ENCODE measurements around the gene OXTR. TPM values are rescaled to one million over a fixed set of nuclear protein-coding genes. Genes with fewer than 3 reads are reported as not detected.

The OXTR gene
- total and polyA plus RNA-seq, 2 of the 4 experiments (the other 2 are of a cell fraction) = 42.8 to 56.1 TPM

GRCh38 chr3:8784676-8785435 lies 15.4 kb upstream of the OXTR start:
- WGBS, 2 experiments (ENCODE audit: extremely low coverage in 2 of 2, insufficient read length in 1 of 2) = no CpG with 5 or more reads among the region's 3 CpGs
- H3K9me3 ChIP-seq (ENCODE audit: control insufficient read depth, insufficient read depth, low read length) = peaks cover 2% of the 10 kb centered on the region; the same call in 1 of the 2 replicates
- in situ Hi-C loops (cut with MboI; ENCODE audit: low sequenced_read_pairs) (loop anchor here (25.0 kb wide), 1 partner anchor 527 kb away; no protein-coding TSS in a partner anchor), intact Hi-C loops (cut with micrococcal nuclease) (no loop called here), dilution Hi-C loops (cut with HindIII; ENCODE audit: low sequenced_read_pairs, unreplicated experiment) (no loop called here)
- DNase-seq = no peak
- no peak overlapping the region for H2AK9ac ChIP-seq (replicated peaks; ENCODE audit: low read depth, low read length, poor library complexity)
- no TSS peak for BruUV-seq (replicated peaks)
- H4K20me1 ChIP-seq (ENCODE audit: insufficient read depth, low read length) = no peaks in the 10 kb centered on the region
- H3K23ac ChIP-seq (ENCODE audit: low read depth, low read length) = no peak overlapping the region
- peaks cover 2% of the 10 kb centered on the region for H3K4me1 ChIP-seq (ENCODE audit: control insufficient read depth, insufficient read depth, low read length)
- H3K18ac ChIP-seq (ENCODE audit: low read depth, low read length) = no peak overlapping the region
- H3K4me3 ChIP-seq (ENCODE audit: insufficient read depth, low read depth, low read length) = no peak overlapping the region
- H2BK5ac ChIP-seq (ENCODE audit: low read depth, low read length, poor library complexity, severe bottlenecking) = peak overlapping the region; percentile 5
- H3K9ac ChIP-seq (ENCODE audit: low read depth, low read length) = no peak overlapping the region
- H3K9me1 ChIP-seq (ENCODE audit: insufficient read depth, low read length) = no peaks in the 10 kb centered on the region
- no peak overlapping the region for H2BK20ac ChIP-seq (ENCODE audit: low read depth, low read length)
- H4K8ac ChIP-seq (ENCODE audit: low read depth in 2 of 2, low read length in 2 of 2) = peak overlapping the region in 1 of 2 experiments; percentile 15; a peak in 1 of 4 replicates
- H3K27ac ChIP-seq (ENCODE audit: insufficient read depth, low read length) = peak overlapping the region; percentile 26; the same call in 1 of the 2 replicates
- no peak overlapping the region for H4K91ac ChIP-seq (ENCODE audit: insufficient read depth, low read depth, low read length)
- H3K4me2 ChIP-seq (ENCODE audit: low read depth, low read length) = no peak overlapping the region
- H3K79me1 ChIP-seq (ENCODE audit: low read depth in 1 of 2, low read length in 2 of 2) = no peaks in the 10 kb centered on the region
- ChIA-PET CTCF (interaction anchor here (2.2 kb wide), 1 partner anchor 16 kb away, joined by 9 read pairs; the partner anchor contains the start of gene OXTR), POLR2A (ENCODE audit: unreplicated experiment) (no interaction called here)
- H4K5ac ChIP-seq (ENCODE audit: low read depth, low read length) = 0 out of 2 replicates have a peak overlapping the region, but pooled peaks have one; percentile 7
- no peak overlapping the region for H2AK5ac ChIP-seq (ENCODE audit: low read depth, low read length)
- peak; percentile 83 for ATAC-seq (ENCODE audit: low read depth)
- no peak overlapping the region for H3K14ac ChIP-seq (replicated peaks; ENCODE audit: low read depth, low read length)
- no peak overlapping the region for H2BK15ac ChIP-seq (ENCODE audit: low read depth, low read length)
- H3K36me3 ChIP-seq (ENCODE audit: control insufficient read depth, insufficient read depth, low read length) = no peaks in the 10 kb centered on the region
- H3K4ac ChIP-seq (ENCODE audit: low read depth, low read length) = no peak overlapping the region
- H2BK120ac ChIP-seq (ENCODE audit: low read depth, low read length) = no peak overlapping the region
- TF ChIP-seq RAD21 (IDR thresholded peaks at IDR 0.05; ENCODE audit: low read length) (no peak), FOS (IDR thresholded peaks at IDR 0.05; ENCODE audit: low read depth, low read length) (no peak)
- H2AFZ ChIP-seq (replicated peaks; ENCODE audit: low read length, poor library complexity) = peak overlapping the region; percentile 69
- H3K27me3 ChIP-seq (ENCODE audit: control insufficient read depth, insufficient read depth, low read length) = no peaks in the 10 kb centered on the region
- no peak overlapping the region for H3K56ac ChIP-seq (ENCODE audit: extremely low read depth, insufficient read depth, low read length)

All from IMR-90 (cell line).